ENCODE results near the gene NAPG. TPM values are rescaled to one million over a fixed set of nuclear protein-coding genes. Genes with fewer than 3 reads are reported as not detected.
"Not testable (repeated sequence)": the region's sequence is repeated elsewhere in the genome, so short reads cannot be mapped to it uniquely, and the experiment has no call there.

NAPG gene
- total RNA-seq, 1 donor from 2014 or later = 27.3 TPM

- H3K36me3 Mint-ChIP-seq (ENCODE audit: insufficient read depth) = no peaks in the 10 kb centered on the region
- H3K4me3 Mint-ChIP-seq (ENCODE audit: low read depth) = no peak overlapping the region
Measured at GRCh38 chr18:10571537-10571936, 45.7 kb downstream of the NAPG start.

GRCh38 chr18:10573261-10573660 lies 47.4 kb downstream of the NAPG start:
- H3K27ac Mint-ChIP-seq; DNase-seq (ENCODE audit: low spot score, unreplicated experiment); H3K4me1 Mint-ChIP-seq (ENCODE audit: low read depth); H3K4me3 Mint-ChIP-seq (ENCODE audit: low read depth); H3K27me3 Mint-ChIP-seq; H3K36me3 Mint-ChIP-seq (ENCODE audit: insufficient read depth); H3K9me3 Mint-ChIP-seq (ENCODE audit: low read depth): not testable (repeated sequence)

More at GRCh38 chr18:10571537-10571936, 45.7 kb downstream of the NAPG start:
- DNase-seq (ENCODE audit: low spot score, unreplicated experiment) = no peak
- Mint-ChIP-seq H3K27ac (no peak overlapping the region), H3K27me3 (no peaks in the 10 kb centered on the region), H3K4me1 (ENCODE audit: low read depth) (no peaks in the 10 kb centered on the region), H3K9me3 (ENCODE audit: low read depth) (no peaks in the 10 kb centered on the region)
- TF ChIP-seq CTCF (IDR thresholded peaks at IDR 0.05; ENCODE audit: unreplicated experiment) = no peak

- not testable (repeated sequence) for H3K27me3 Mint-ChIP-seq; H3K27ac Mint-ChIP-seq; H3K4me3 Mint-ChIP-seq (ENCODE audit: low read depth)
Measured at GRCh38 chr18:10574412-10574811, 48.6 kb downstream of the NAPG start.

GRCh38 chr18:10577842-10578572 lies 52.2 kb downstream of the NAPG start:
- not testable (repeated sequence) for DNase-seq (ENCODE audit: low spot score, unreplicated experiment); H3K9me3 Mint-ChIP-seq (ENCODE audit: low read depth); H3K27ac Mint-ChIP-seq; H3K36me3 Mint-ChIP-seq (ENCODE audit: insufficient read depth); H3K4me3 Mint-ChIP-seq (ENCODE audit: low read depth); H3K4me1 Mint-ChIP-seq (ENCODE audit: low read depth); H3K27me3 Mint-ChIP-seq

More at GRCh38 chr18:10574412-10574811, 48.6 kb downstream of the NAPG start:
- H3K4me1 Mint-ChIP-seq (ENCODE audit: low read depth); H3K9me3 Mint-ChIP-seq (ENCODE audit: low read depth); DNase-seq (ENCODE audit: low spot score, unreplicated experiment); H3K36me3 Mint-ChIP-seq (ENCODE audit: insufficient read depth): not testable (repeated sequence)

- H3K27me3 Mint-ChIP-seq; H3K4me1 Mint-ChIP-seq (ENCODE audit: low read depth); DNase-seq (ENCODE audit: low spot score, unreplicated experiment); H3K27ac Mint-ChIP-seq; H3K4me3 Mint-ChIP-seq (ENCODE audit: low read depth); H3K9me3 Mint-ChIP-seq (ENCODE audit: low read depth); H3K36me3 Mint-ChIP-seq (ENCODE audit: insufficient read depth): not testable (repeated sequence)
Measured at GRCh38 chr18:10578573-10578899, 52.7 kb downstream of the NAPG start.

GRCh38 chr18:10579079-10579867 lies 53.4 kb downstream of the NAPG start:
- Mint-ChIP-seq H3K4me1 (ENCODE audit: low read depth) (no peaks in the 10 kb centered on the region), H3K9me3 (ENCODE audit: low read depth) (peaks cover 6% of the 10 kb centered on the region), H3K27me3 (no peaks in the 10 kb centered on the region), H3K27ac (no peak overlapping the region), H3K36me3 (ENCODE audit: insufficient read depth) (peaks cover 1% of the 10 kb centered on the region), H3K4me3 (ENCODE audit: low read depth) (no peak overlapping the region)
- TF ChIP-seq CTCF (IDR thresholded peaks at IDR 0.05; ENCODE audit: unreplicated experiment) = no peak
- DNase-seq (ENCODE audit: low spot score, unreplicated experiment) = no peak

- Mint-ChIP-seq H3K27me3 (no peaks in the 10 kb centered on the region), H3K36me3 (ENCODE audit: insufficient read depth) (peaks cover 1% of the 10 kb centered on the region), H3K27ac (no peak overlapping the region), H3K9me3 (ENCODE audit: low read depth) (peaks cover 6% of the 10 kb centered on the region), H3K4me3 (ENCODE audit: low read depth) (no peak overlapping the region), H3K4me1 (ENCODE audit: low read depth) (no peaks in the 10 kb centered on the region)
- no peak for DNase-seq (ENCODE audit: low spot score, unreplicated experiment)
- no peak for TF ChIP-seq CTCF (IDR thresholded peaks at IDR 0.05; ENCODE audit: unreplicated experiment)
Measured at GRCh38 chr18:10580215-10580614, 54.4 kb downstream of the NAPG start.
